ENCODE results near the gene TNFRSF21. TPM values are rescaled to one million over a fixed set of nuclear protein-coding genes. Genes with fewer than 3 reads are reported as not detected.

Gene TNFRSF21
- total RNA-seq, 1 donor from 2014 or later, result 27.1 TPM

DNA sequence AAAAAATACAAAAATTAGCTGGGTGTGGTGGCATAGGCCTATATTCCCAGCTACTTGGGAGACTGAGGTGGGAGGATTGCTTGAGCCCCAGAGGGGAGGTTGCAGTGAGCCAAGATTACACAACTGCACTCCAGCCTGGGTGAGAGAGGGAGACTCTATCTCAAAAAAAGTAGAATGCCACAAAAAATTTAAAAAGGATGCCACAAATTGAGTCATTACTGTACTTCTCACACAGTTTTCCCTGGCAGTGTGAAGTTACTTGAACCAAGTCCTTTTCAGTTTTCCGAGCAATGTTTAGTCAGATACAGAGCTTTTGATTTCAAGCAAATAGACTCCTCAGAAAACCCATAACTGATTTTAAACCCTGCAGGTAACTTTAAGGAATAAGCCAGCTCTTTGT lies 53.3 kb downstream of the TNFRSF21 start:
- Mint-ChIP-seq H3K27me3 (ENCODE audit: unreplicated experiment) (peaks cover 3% of the 10 kb centered on the region), H3K9me3 (ENCODE audit: unreplicated experiment) (no peaks in the 10 kb centered on the region), H3K27ac (ENCODE audit: unreplicated experiment) (no peak overlapping the region), H3K4me3 (ENCODE audit: unreplicated experiment) (no peak overlapping the region), H3K36me3 (ENCODE audit: unreplicated experiment) (no peaks in the 10 kb centered on the region), H3K4me1 (ENCODE audit: low read depth, unreplicated experiment) (peaks cover 3% of the 10 kb centered on the region)
- TF ChIP-seq, protein P1, sequence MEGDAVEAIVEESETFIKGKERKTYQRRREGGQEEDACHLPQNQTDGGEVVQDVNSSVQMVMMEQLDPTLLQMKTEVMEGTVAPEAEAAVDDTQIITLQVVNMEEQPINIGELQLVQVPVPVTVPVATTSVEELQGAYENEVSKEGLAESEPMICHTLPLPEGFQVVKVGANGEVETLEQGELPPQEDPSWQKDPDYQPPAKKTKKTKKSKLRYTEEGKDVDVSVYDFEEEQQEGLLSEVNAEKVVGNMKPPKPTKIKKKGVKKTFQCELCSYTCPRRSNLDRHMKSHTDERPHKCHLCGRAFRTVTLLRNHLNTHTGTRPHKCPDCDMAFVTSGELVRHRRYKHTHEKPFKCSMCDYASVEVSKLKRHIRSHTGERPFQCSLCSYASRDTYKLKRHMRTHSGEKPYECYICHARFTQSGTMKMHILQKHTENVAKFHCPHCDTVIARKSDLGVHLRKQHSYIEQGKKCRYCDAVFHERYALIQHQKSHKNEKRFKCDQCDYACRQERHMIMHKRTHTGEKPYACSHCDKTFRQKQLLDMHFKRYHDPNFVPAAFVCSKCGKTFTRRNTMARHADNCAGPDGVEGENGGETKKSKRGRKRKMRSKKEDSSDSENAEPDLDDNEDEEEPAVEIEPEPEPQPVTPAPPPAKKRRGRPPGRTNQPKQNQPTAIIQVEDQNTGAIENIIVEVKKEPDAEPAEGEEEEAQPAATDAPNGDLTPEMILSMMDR (IDR thresholded peaks at IDR 0.05; ENCODE audit: partially characterized antibody, unreplicated experiment), result no peak
- no peak for DNase-seq

DNA sequence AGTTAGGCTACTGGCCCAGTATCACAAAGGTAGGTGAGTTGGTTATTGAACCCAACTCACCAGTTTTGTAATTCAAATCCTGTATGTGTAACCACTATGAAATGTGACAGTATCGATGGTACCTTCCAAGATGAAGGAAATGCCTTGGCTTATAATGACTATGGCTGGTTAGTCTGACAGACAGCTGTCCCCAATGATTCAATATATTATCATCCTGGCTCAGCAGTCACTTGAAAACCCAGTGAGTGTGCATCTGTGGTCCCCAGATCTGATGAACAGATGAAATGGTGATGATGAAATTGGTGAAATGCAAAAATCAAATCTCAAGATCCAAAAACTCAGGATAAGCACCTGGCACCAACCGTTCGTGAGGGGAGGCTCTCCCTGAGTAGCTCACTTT lies 54.8 kb downstream of the TNFRSF21 start:
- TF ChIP-seq, protein P1 (IDR thresholded peaks at IDR 0.05; ENCODE audit: partially characterized antibody, unreplicated experiment), result no peak
- no peak overlapping the region for H3K4me3 Mint-ChIP-seq (ENCODE audit: unreplicated experiment)
- no peak for DNase-seq
- no peak overlapping the region for H3K27ac Mint-ChIP-seq (ENCODE audit: unreplicated experiment)
- H3K9me3 Mint-ChIP-seq (ENCODE audit: unreplicated experiment), result no peaks in the 10 kb centered on the region
- H3K4me1 Mint-ChIP-seq (ENCODE audit: low read depth, unreplicated experiment), result peaks cover 3% of the 10 kb centered on the region
- H3K27me3 Mint-ChIP-seq (ENCODE audit: unreplicated experiment), result no peaks in the 10 kb centered on the region
- H3K36me3 Mint-ChIP-seq (ENCODE audit: unreplicated experiment), result no peaks in the 10 kb centered on the region

DNA sequence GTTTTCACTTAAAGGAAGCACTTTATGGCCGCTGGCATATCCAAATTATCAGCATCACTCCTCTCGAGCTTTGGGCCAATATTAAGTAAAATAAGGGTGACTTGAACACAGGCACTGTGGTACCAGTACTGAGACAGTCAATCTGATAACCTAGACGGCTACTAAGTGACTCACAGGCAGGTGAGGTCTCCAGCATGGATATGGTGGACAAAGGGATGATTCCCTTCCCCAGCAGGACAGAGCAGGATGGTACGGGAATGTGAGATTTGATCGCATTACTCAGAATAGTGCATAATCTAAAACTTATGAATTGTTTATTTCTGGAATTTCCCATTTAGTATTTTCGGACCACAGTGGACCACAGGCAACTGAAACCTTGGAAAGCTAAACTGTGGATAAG lies 55.7 kb downstream of the TNFRSF21 start:
- no peaks in the 10 kb centered on the region for H3K9me3 Mint-ChIP-seq (ENCODE audit: unreplicated experiment)
- H3K4me1 Mint-ChIP-seq (ENCODE audit: low read depth, unreplicated experiment), result peaks cover 8% of the 10 kb centered on the region
- no peaks in the 10 kb centered on the region for H3K36me3 Mint-ChIP-seq (ENCODE audit: unreplicated experiment)
- H3K27me3 Mint-ChIP-seq (ENCODE audit: unreplicated experiment), result no peaks in the 10 kb centered on the region
- TF ChIP-seq, protein P1 (IDR thresholded peaks at IDR 0.05; ENCODE audit: partially characterized antibody, unreplicated experiment), result no peak
- no peak overlapping the region for H3K4me3 Mint-ChIP-seq (ENCODE audit: unreplicated experiment)
- no peak for DNase-seq
- no peak overlapping the region for H3K27ac Mint-ChIP-seq (ENCODE audit: unreplicated experiment)

DNA sequence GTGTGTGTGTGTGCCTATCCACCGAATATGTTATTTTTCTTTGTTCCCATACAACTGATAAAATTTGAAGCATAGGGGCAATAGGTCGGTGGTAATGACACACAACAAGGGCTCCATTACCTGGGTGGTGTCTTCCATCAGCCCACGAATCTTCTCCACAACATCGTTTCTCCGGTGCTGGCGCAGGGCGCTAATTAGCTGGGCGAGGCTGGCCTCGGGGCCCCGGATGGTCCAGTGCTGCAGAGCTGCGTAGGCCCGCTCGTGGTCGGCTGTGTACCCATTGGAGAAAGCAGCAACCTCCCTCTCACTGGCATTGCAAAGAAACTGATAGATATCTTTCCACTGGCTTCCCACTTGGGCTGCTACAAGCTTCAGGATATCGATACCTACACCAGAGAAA lies 56.6 kb downstream of the TNFRSF21 start:
- H3K27ac Mint-ChIP-seq (ENCODE audit: unreplicated experiment), result no peak overlapping the region

DNA sequence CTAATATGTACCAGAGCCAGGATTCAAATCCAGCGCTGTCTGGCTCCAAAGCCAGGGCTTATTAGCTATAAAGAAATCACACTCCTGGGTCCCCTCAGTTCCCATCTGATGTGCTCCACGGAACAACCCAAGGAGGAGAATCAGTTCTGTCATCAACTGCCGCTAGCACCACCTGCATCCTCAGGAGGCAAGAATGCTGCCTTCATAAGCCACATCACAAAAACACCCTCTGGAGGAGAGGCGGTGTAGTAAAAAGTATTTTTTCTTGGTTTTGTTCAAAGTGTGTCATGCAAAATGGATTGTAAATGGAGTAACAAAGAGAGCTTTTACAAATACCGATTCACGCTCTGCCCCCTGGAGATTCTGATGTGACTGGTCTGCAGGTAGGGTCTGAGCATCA lies 57.1 kb downstream of the TNFRSF21 start:
- H3K4me3 Mint-ChIP-seq (ENCODE audit: unreplicated experiment), result no peak overlapping the region
- H3K4me1 Mint-ChIP-seq (ENCODE audit: low read depth, unreplicated experiment), result peaks cover 14% of the 10 kb centered on the region
- TF ChIP-seq, protein P1 (IDR thresholded peaks at IDR 0.05; ENCODE audit: partially characterized antibody, unreplicated experiment), result no peak
- no peaks in the 10 kb centered on the region for H3K36me3 Mint-ChIP-seq (ENCODE audit: unreplicated experiment)
- H3K9me3 Mint-ChIP-seq (ENCODE audit: unreplicated experiment), result no peaks in the 10 kb centered on the region
- H3K27me3 Mint-ChIP-seq (ENCODE audit: unreplicated experiment), result no peaks in the 10 kb centered on the region
- H3K27ac Mint-ChIP-seq (ENCODE audit: unreplicated experiment), result no peak overlapping the region
- DNase-seq, result no peak

More for the DNA sequence above, 56.6 kb downstream of the TNFRSF21 start:
- TF ChIP-seq, protein P1 (IDR thresholded peaks at IDR 0.05; ENCODE audit: partially characterized antibody, unreplicated experiment), result no peak
- no peaks in the 10 kb centered on the region for H3K36me3 Mint-ChIP-seq (ENCODE audit: unreplicated experiment)
- H3K4me1 Mint-ChIP-seq (ENCODE audit: low read depth, unreplicated experiment), result peaks cover 12% of the 10 kb centered on the region
- H3K27me3 Mint-ChIP-seq (ENCODE audit: unreplicated experiment), result no peaks in the 10 kb centered on the region
- no peaks in the 10 kb centered on the region for H3K9me3 Mint-ChIP-seq (ENCODE audit: unreplicated experiment)
- DNase-seq, result no peak
- no peak overlapping the region for H3K4me3 Mint-ChIP-seq (ENCODE audit: unreplicated experiment)
